Measurements from ENCODE around the gene PRPF31.

DNA sequence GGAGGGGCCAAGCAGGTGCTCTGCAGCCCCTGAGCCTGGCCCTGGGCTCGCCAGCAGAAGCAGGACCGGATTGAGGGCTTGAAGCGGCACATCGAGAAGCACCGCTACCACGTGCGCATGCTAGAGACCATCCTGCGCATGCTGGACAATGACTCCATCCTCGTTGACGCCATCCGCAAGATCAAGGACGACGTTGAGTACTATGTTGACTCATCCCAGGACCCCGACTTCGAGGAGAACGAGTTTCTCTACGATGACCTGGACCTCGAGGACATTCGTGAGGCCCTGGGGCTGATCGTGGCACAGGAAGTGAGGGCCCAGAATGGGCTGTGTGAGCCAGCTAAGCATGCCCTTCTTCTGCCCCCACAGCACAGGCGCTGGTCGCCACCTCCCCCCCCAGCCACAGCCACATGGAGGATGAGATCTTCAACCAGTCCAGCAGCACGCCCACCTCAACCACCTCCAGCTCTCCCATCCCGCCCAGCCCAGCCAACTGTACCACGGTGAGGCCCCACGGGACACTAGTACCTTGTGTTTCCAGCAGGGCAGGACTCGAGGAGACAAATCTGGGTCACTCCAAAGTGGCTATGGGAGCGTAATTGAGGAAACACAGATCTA is 30.1 kb downstream of the PRPF31 start:
- TF ChIP-seq, protein P1, sequence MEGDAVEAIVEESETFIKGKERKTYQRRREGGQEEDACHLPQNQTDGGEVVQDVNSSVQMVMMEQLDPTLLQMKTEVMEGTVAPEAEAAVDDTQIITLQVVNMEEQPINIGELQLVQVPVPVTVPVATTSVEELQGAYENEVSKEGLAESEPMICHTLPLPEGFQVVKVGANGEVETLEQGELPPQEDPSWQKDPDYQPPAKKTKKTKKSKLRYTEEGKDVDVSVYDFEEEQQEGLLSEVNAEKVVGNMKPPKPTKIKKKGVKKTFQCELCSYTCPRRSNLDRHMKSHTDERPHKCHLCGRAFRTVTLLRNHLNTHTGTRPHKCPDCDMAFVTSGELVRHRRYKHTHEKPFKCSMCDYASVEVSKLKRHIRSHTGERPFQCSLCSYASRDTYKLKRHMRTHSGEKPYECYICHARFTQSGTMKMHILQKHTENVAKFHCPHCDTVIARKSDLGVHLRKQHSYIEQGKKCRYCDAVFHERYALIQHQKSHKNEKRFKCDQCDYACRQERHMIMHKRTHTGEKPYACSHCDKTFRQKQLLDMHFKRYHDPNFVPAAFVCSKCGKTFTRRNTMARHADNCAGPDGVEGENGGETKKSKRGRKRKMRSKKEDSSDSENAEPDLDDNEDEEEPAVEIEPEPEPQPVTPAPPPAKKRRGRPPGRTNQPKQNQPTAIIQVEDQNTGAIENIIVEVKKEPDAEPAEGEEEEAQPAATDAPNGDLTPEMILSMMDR (IDR thresholded peaks at IDR 0.05; ENCODE audit: borderline replicate concordance, extremely low read depth, low read length, poor library complexity, severe bottlenecking) = no peak
- no peak for TF ChIP-seq EZH2 (IDR thresholded peaks at IDR 0.05; ENCODE audit: borderline replicate concordance, low read depth, low read length, severe bottlenecking)
